ENCODE results near the gene EFNA5. TPM values are rescaled to one million over a fixed set of nuclear protein-coding genes. Genes with fewer than 3 reads are reported as not detected.

Gene EFNA5
- polyA plus RNA-seq, 1 donor from 2014 or later, result 4.2 TPM

DNA sequence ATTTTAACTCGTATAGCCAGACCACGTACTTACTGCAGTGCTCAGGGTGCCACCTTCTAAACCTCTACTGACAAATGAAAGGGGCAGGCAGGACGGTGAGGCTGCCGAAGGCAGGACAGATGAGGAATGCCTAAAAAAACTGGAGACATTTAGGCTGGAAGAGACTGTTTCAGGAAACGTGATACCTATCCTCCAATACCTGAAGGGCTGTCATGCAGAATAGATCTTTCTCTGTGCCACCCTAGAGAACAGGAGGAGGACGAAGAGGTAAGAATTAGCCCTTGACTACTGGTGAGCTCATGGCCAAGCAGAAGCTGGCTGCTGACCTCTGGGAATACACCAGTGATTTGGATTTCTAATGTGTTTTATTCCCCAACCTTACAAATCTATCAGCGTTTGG is 139.4 kb downstream of the EFNA5 start:
- Histone ChIP-seq H3K9ac (ENCODE audit: low read length) (no peak overlapping the region), H4K20me1 (ENCODE audit: insufficient read depth) (no peaks in the 10 kb centered on the region), H3K9me2 (ENCODE audit: insufficient read depth, low read length) (no peaks in the 10 kb centered on the region), H2AFZ (ENCODE audit: low read depth, low read length) (no peak overlapping the region), H3F3A (ENCODE audit: insufficient read depth, low read length, poor library complexity, severe bottlenecking) (no peaks in the 10 kb centered on the region), H3K27me3 (ENCODE audit: insufficient read depth, low read depth, low read length) (no peaks in the 10 kb centered on the region), H3K79me2 (replicated peaks; ENCODE audit: insufficient read depth, low read length) (peaks cover 54% of the 10 kb centered on the region), H3K36me3 (ENCODE audit: insufficient read depth, low read length) (no peaks in the 10 kb centered on the region), H3K4me3 (ENCODE audit: low read length) (no peak overlapping the region), H3K27ac (ENCODE audit: low read length) (no peak overlapping the region), H3K4me2 (ENCODE audit: low read length) (no peak overlapping the region), H3K9me3 (ENCODE audit: low read length) (no peaks in the 10 kb centered on the region)
- TF ChIP-seq REST (IDR thresholded peaks at IDR 0.05; ENCODE audit: borderline replicate concordance), result no peak
- TF ChIP-seq EP300 (conservative IDR thresholded peaks at IDR 0.05; ENCODE audit: poor library complexity, severe bottlenecking), result no peak
- TF ChIP-seq SMC3 (conservative IDR thresholded peaks at IDR 0.05; ENCODE audit: poor library complexity), result no peak
- TF ChIP-seq MXI1 (conservative IDR thresholded peaks at IDR 0.05; ENCODE audit: poor library complexity, severe bottlenecking), result no peak
- TF ChIP-seq CTCF (IDR thresholded peaks at IDR 0.05; ENCODE audit: poor library complexity, severe bottlenecking), result no peak
- no peak for TF ChIP-seq TAF1 (IDR thresholded peaks at IDR 0.05; ENCODE audit: low read depth)
- no peak for TF ChIP-seq RAD21 (conservative IDR thresholded peaks at IDR 0.05)
- no peak for TF ChIP-seq EZH2 (IDR thresholded peaks at IDR 0.05; ENCODE audit: borderline replicate concordance, insufficient read depth, low read length, poor library complexity, severe bottlenecking)
- no peak for TF ChIP-seq POLR2AphosphoS5 (IDR thresholded peaks at IDR 0.05)

DNA sequence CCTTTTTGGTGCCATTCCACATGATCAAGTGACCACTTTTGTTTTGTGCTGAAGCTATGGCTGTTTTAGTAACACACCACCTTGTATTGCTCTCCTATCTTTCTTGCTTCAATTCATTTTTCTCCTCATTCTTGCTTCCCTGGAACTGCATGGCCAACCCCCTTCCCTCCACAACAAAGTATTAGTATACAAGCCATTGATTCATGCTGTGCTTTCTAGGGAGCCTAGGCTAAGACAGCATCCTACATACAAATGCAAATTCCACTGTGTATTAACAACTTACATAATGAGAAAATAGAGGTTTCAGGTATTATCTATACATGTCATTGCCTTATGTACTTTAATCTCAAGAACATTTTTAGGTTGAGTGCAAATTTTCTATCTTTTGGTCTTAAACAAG is 141.1 kb downstream of the EFNA5 start:
- Histone ChIP-seq H2AFZ (ENCODE audit: low read depth, low read length) (no peak overlapping the region), H4K20me1 (ENCODE audit: insufficient read depth) (no peaks in the 10 kb centered on the region), H3K4me3 (ENCODE audit: low read length) (no peak overlapping the region), H3K9me3 (ENCODE audit: low read length) (no peaks in the 10 kb centered on the region), H3K27ac (ENCODE audit: low read length) (no peak overlapping the region), H3F3A (ENCODE audit: insufficient read depth, low read length, poor library complexity, severe bottlenecking) (no peaks in the 10 kb centered on the region), H3K79me2 (replicated peaks; ENCODE audit: insufficient read depth, low read length) (peaks cover 38% of the 10 kb centered on the region), H3K4me2 (ENCODE audit: low read length) (no peak overlapping the region), H3K9me2 (ENCODE audit: insufficient read depth, low read length) (no peaks in the 10 kb centered on the region), H3K9ac (ENCODE audit: low read length) (no peak overlapping the region), H3K36me3 (ENCODE audit: insufficient read depth, low read length) (no peaks in the 10 kb centered on the region), H3K27me3 (ENCODE audit: insufficient read depth, low read depth, low read length) (no peaks in the 10 kb centered on the region)
- TF ChIP-seq MXI1 (conservative IDR thresholded peaks at IDR 0.05; ENCODE audit: poor library complexity, severe bottlenecking), result no peak
- no peak for TF ChIP-seq POLR2AphosphoS5 (IDR thresholded peaks at IDR 0.05)
- no peak for TF ChIP-seq CTCF (IDR thresholded peaks at IDR 0.05; ENCODE audit: poor library complexity, severe bottlenecking)

Data from neural cell (in vitro differentiated cells).